WTC11 (cell line): ENCODE results near the gene TMEM214. TPM values are rescaled to one million over a fixed set of nuclear protein-coding genes. Genes with fewer than 3 reads are reported as not detected.
A peak's percentile ranks its signal among the peaks of the same experiment; 100 is the strongest.

ENCODE experiments used
- ATAC-seq: fragments of 200-7000 bp; cut with Tn5 transposase; 2 replicates; pipeline ENCODE4 v1.10.0; 2021; ENCODE audit warnings: mild to moderate bottlenecking, moderate library complexity
- CTCF ChIA-PET: fragments of 300-600 bp; sonication (Branson Sonifier 250); formaldehyde crosslinking; loops from one replicate; lab custom pipeline; 2021; ENCODE audit warnings: antibody characterized with exemption; lab: Charles Lee
- POLR2A ChIA-PET: fragments of 350-600 bp; sonication (Branson Sonifier 250); formaldehyde crosslinking; loops from one replicate; lab custom pipeline; 2021; ENCODE audit warnings: antibody characterized with exemption; lab: Charles Lee
- DNase-seq: peaks from one replicate; pipeline ENCODE4 v3.0.0; 2021; ENCODE audit warnings: low spot score
- H3K27ac Mint-ChIP-seq: 2 replicates; pipeline ENCODE4 v1.8.0; 2021; ENCODE audit warnings: mixed read lengths
- H3K27me3 Mint-ChIP-seq: 2 replicates; pipeline ENCODE4 v1.8.0; 2021; ENCODE audit warnings: low read depth, mild to moderate bottlenecking, moderate library complexity, mixed read lengths
- H3K36me3 Mint-ChIP-seq: 2 replicates; pipeline ENCODE4 v1.8.0; 2021; ENCODE audit warnings: mixed read lengths
- H3K4me1 Mint-ChIP-seq: 2 replicates; pipeline ENCODE4 v1.8.0; 2022; ENCODE audit warnings: mixed read lengths
- H3K4me3 Mint-ChIP-seq: 2 replicates; pipeline ENCODE4 v1.8.0; 2021; ENCODE audit warnings: mild to moderate bottlenecking, moderate library complexity, mixed read lengths
- H3K9me3 Mint-ChIP-seq: 2 replicates; pipeline ENCODE4 v1.8.0; 2021; ENCODE audit warnings: mixed read lengths
- ATF1 ChIP-seq: sonication (generic); formaldehyde crosslinking; IDR thresholded peaks from 2 replicates; pipeline ENCODE4 v1.8.1; 2023; ENCODE audit warnings: mild to moderate bottlenecking, moderate library complexity, missing genetic modification reagents
- ATF6 ChIP-seq: sonication (generic); formaldehyde crosslinking; IDR thresholded peaks from 2 replicates; pipeline ENCODE4 v1.8.1; 2023; ENCODE audit warnings: mild to moderate bottlenecking, missing genetic modification reagents
- FOXP1 ChIP-seq: sonication (generic); formaldehyde crosslinking; IDR thresholded peaks from 2 replicates; pipeline ENCODE4 v1.8.0; 2022; ENCODE audit warnings: missing genetic modification reagents, mild to moderate bottlenecking, moderate library complexity, borderline replicate concordance
- GRHL2 ChIP-seq: fragments of 250-450 bp; sonication (Bioruptor Pico); IDR thresholded peaks from 2 replicates; pipeline ENCODE4 v1.8.0; 2022; ENCODE audit warnings: mild to moderate bottlenecking, moderate library complexity; ENCODE audit not compliant: insufficient replicate concordance, severe bottlenecking
- HMGA2 ChIP-seq: fragments of 250-450 bp; sonication (Bioruptor Pico); IDR thresholded peaks from 2 replicates; pipeline ENCODE4 v1.4.0; 2021; ENCODE audit warnings: mild to moderate bottlenecking, moderate library complexity
- IRF1 ChIP-seq: sonication (generic); formaldehyde crosslinking; IDR thresholded peaks from 2 replicates; pipeline ENCODE4 v1.8.0; 2023; ENCODE audit warnings: missing genetic modification reagents
- IRF2 ChIP-seq: sonication (generic); formaldehyde crosslinking; IDR thresholded peaks from 2 replicates; pipeline ENCODE4 v1.8.0; 2022; ENCODE audit warnings: low read depth, missing genetic modification reagents, borderline replicate concordance
- PREB ChIP-seq: sonication (generic); formaldehyde crosslinking; IDR thresholded peaks from 2 replicates; pipeline ENCODE4 v1.8.1; 2022; ENCODE audit warnings: mild to moderate bottlenecking, missing genetic modification reagents, moderate library complexity, borderline replicate concordance
- PRRX2 ChIP-seq: fragments of 250-450 bp; sonication (Bioruptor Pico); IDR thresholded peaks from 2 replicates; pipeline ENCODE4 v1.8.0; 2021; ENCODE audit warnings: mild to moderate bottlenecking
- RELA ChIP-seq: sonication (generic); formaldehyde crosslinking; IDR thresholded peaks from 2 replicates; pipeline ENCODE4 v1.8.1; 2022; ENCODE audit warnings: missing genetic modification reagents, mild to moderate bottlenecking, borderline replicate concordance
- SP1 ChIP-seq: sonication (generic); formaldehyde crosslinking; conservative IDR thresholded peaks from 2 replicates; pipeline ENCODE4 v1.8.1; 2022; ENCODE audit warnings: missing genetic modification reagents
- TEAD1 ChIP-seq: sonication (generic); formaldehyde crosslinking; IDR thresholded peaks from 2 replicates; pipeline ENCODE4 v1.8.0; 2022; ENCODE audit warnings: mild to moderate bottlenecking, missing genetic modification reagents
- TEAD4 ChIP-seq: sonication (generic); formaldehyde crosslinking; IDR thresholded peaks from 2 replicates; pipeline ENCODE4 v1.8.0; 2022; ENCODE audit warnings: mild to moderate bottlenecking, missing genetic modification reagents
- ZNF317 ChIP-seq: sonication (generic); formaldehyde crosslinking; IDR thresholded peaks from 2 replicates; pipeline ENCODE4 v1.8.1; 2023; ENCODE audit warnings: low read depth, mild to moderate bottlenecking, moderate library complexity, missing genetic modification reagents, borderline replicate concordance
- total RNA-seq: library from RNA; stranded (reverse); gene quantifications from 3 replicates; pipeline ENCODE4 v1.2.3, GENCODE V29; 2021
- TF ChIP-seq, protein P1 (sequence below): sonication (generic); formaldehyde crosslinking; IDR thresholded peaks from 2 replicates; pipeline ENCODE4 v1.8.1; 2022; ENCODE audit warnings: mild to moderate bottlenecking, moderate library complexity, missing genetic modification reagents
- TF ChIP-seq, protein P2 (sequence below): sonication (generic); formaldehyde crosslinking; IDR thresholded peaks from 2 replicates; pipeline ENCODE4 v1.8.1; 2023; ENCODE audit warnings: mild to moderate bottlenecking, missing genetic modification reagents, borderline replicate concordance
- TF ChIP-seq, protein P3 (sequence below): sonication (generic); formaldehyde crosslinking; conservative IDR thresholded peaks from 2 replicates; pipeline ENCODE4 v1.8.1; 2022; ENCODE audit warnings: mild to moderate bottlenecking, missing genetic modification reagents
- TF ChIP-seq, protein P4 (sequence below): sonication (generic); formaldehyde crosslinking; IDR thresholded peaks from 2 replicates; pipeline ENCODE4 v1.8.0; 2022; ENCODE audit warnings: mild to moderate bottlenecking, missing genetic modification reagents
- TF ChIP-seq, protein P5 (sequence below): fragments of 250-450 bp; sonication (Bioruptor Pico); IDR thresholded peaks from 2 replicates; pipeline ENCODE4 v1.9.0; 2021; ENCODE audit warnings: mild to moderate bottlenecking

TMEM214 gene
- total RNA-seq, 1 experiment from 2014 or later = 57.1 TPM

DNA sequence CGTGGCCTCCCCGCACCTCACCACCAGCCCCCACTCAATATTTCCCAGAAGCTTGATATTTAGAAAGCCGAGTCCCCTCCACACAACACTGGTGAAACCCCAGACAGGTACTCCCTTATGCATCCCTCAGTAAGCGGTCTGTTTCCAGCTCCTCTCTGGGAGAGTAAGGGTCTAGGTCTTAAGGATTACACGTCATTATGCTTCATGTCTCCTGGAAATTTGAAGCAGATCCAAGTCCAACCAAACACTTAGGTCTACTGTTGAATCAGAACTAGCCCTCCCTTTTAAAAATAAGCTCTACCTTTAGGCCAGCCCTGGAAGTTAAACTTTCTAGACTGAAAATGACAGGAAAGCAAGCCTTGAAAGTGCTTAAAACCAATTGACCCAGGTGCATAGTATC, 40.2 kb downstream of the TMEM214 start:
- H3K4me1 Mint-ChIP-seq = peaks cover 13% of the 10 kb centered on the region
- DNase-seq = no peak
- CTCF ChIA-PET = interaction anchor here (0.6 to 4.5 kb wide), 9 partner anchors 8 to 207 kb away, joined by 3 to 50 read pairs (median 11); partner anchors contain the start of genes AGBL5, KHK and PREB

More for the DNA sequence above, 40.2 kb downstream of the TMEM214 start:
- TF ChIP-seq IRF2 (CRISPR knock-in tag) (no peak), RELA (CRISPR knock-in tag) (no peak), TEAD4 (CRISPR knock-in tag) (no peak), PRRX2 (CRISPR knock-in tag) (no peak), ATF6 (no peak), IRF1 (CRISPR knock-in tag) (no peak), TEAD1 (CRISPR knock-in tag) (no peak), ZNF317 (CRISPR knock-in tag) (no peak), HMGA2 (no peak), SP1 (CRISPR knock-in tag) (no peak), FOXP1 (CRISPR knock-in tag) (no peak), PREB (CRISPR knock-in tag) (no peak), GRHL2 (no peak), ATF1 (CRISPR knock-in tag) (no peak)
- TF ChIP-seq, protein P1, sequence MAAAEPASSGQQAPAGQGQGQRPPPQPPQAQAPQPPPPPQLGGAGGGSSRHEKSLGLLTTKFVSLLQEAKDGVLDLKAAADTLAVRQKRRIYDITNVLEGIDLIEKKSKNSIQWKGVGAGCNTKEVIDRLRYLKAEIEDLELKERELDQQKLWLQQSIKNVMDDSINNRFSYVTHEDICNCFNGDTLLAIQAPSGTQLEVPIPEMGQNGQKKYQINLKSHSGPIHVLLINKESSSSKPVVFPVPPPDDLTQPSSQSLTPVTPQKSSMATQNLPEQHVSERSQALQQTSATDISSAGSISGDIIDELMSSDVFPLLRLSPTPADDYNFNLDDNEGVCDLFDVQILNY (CRISPR knock-in tag) = no peak
- TF ChIP-seq, protein P2, sequence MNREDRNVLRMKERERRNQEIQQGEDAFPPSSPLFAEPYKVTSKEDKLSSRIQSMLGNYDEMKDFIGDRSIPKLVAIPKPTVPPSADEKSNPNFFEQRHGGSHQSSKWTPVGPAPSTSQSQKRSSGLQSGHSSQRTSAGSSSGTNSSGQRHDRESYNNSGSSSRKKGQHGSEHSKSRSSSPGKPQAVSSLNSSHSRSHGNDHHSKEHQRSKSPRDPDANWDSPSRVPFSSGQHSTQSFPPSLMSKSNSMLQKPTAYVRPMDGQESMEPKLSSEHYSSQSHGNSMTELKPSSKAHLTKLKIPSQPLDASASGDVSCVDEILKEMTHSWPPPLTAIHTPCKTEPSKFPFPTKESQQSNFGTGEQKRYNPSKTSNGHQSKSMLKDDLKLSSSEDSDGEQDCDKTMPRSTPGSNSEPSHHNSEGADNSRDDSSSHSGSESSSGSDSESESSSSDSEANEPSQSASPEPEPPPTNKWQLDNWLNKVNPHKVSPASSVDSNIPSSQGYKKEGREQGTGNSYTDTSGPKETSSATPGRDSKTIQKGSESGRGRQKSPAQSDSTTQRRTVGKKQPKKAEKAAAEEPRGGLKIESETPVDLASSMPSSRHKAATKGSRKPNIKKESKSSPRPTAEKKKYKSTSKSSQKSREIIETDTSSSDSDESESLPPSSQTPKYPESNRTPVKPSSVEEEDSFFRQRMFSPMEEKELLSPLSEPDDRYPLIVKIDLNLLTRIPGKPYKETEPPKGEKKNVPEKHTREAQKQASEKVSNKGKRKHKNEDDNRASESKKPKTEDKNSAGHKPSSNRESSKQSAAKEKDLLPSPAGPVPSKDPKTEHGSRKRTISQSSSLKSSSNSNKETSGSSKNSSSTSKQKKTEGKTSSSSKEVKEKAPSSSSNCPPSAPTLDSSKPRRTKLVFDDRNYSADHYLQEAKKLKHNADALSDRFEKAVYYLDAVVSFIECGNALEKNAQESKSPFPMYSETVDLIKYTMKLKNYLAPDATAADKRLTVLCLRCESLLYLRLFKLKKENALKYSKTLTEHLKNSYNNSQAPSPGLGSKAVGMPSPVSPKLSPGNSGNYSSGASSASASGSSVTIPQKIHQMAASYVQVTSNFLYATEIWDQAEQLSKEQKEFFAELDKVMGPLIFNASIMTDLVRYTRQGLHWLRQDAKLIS = no peak
- TF ChIP-seq, protein P3, sequence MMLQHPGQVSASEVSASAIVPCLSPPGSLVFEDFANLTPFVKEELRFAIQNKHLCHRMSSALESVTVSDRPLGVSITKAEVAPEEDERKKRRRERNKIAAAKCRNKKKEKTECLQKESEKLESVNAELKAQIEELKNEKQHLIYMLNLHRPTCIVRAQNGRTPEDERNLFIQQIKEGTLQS (CRISPR knock-in tag) = no peak
- TF ChIP-seq, protein P4, sequence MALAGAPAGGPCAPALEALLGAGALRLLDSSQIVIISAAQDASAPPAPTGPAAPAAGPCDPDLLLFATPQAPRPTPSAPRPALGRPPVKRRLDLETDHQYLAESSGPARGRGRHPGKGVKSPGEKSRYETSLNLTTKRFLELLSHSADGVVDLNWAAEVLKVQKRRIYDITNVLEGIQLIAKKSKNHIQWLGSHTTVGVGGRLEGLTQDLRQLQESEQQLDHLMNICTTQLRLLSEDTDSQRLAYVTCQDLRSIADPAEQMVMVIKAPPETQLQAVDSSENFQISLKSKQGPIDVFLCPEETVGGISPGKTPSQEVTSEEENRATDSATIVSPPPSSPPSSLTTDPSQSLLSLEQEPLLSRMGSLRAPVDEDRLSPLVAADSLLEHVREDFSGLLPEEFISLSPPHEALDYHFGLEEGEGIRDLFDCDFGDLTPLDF (CRISPR knock-in tag) = no peak
- TF ChIP-seq, protein P5, sequence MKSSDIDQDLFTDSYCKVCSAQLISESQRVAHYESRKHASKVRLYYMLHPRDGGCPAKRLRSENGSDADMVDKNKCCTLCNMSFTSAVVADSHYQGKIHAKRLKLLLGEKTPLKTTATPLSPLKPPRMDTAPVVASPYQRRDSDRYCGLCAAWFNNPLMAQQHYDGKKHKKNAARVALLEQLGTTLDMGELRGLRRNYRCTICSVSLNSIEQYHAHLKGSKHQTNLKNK = no peak
- no peak for ATAC-seq
- peaks cover 10% of the 10 kb centered on the region for H3K27me3 Mint-ChIP-seq
- H3K27ac Mint-ChIP-seq = no peak overlapping the region
- peak overlapping the region; percentile 94 for H3K4me3 Mint-ChIP-seq
- peaks cover 21% of the 10 kb centered on the region for H3K36me3 Mint-ChIP-seq
- H3K9me3 Mint-ChIP-seq = no peaks in the 10 kb centered on the region
- POLR2A ChIA-PET = interaction anchor here (1.2 to 3.2 kb wide), 5 partner anchors 8 to 140 kb away, joined by 4 to 27 read pairs (median 9); partner anchors contain the start of genes AGBL5, KHK and SLC5A6
